Gastrocnemius medialis (tissue), 4 donors: ENCODE data around the gene CITED1. TPM values are rescaled to one million over a fixed set of nuclear protein-coding genes. Genes with fewer than 3 reads are reported as not detected.

ENCODE experiments used
- ATAC-seq, 2 donors: fragments of 150-250 bp; one replicate each; pipeline ENCODE4 v1.9.1; 2016
- DNase-seq, 2 donors: peaks; one replicate each; pipeline ENCODE4 v3.0.0-alpha.2; 2019
- H3K27ac ChIP-seq, 4 donors: fragments of 200-600 bp; sonication (generic); 1 replicate in 1 of 4; 2 replicates in 3 of 4; pipeline ENCODE4 v1.5.1; 2016 to 2018; ENCODE audit warnings: mild to moderate bottlenecking in 2 of 4, moderate library complexity in 1 of 4
- H3K27me3 ChIP-seq, 3 donors: fragments of 200-600 bp; sonication (generic) in 2 of 3; 1 replicate in 1 of 3; 2 replicates in 2 of 3; pipeline versions ENCODE4 v1.5.1 to v1.6.0; 2016 to 2019; ENCODE audit warnings: mild to moderate bottlenecking in 1 of 3, moderate library complexity in 1 of 3
- H3K36me3 ChIP-seq, 2 donors: fragments of 200-600 bp; sonication (generic) in 1 of 2; one replicate each; pipeline ENCODE4 v1.5.1; 2017 to 2018
- H3K4me1 ChIP-seq, 2 donors: fragments of 200-600 bp; sonication (generic) in 1 of 2; one replicate each; pipeline ENCODE4 v1.5.1; 2016 to 2017; ENCODE audit warnings: mild to moderate bottlenecking in 2 of 2
- H3K4me3 ChIP-seq, 4 donors: fragments of 200-600 bp; sonication (generic) in 3 of 4; 1 replicate in 1 of 4; 2 replicates in 3 of 4; pipeline ENCODE4 v1.5.1; 2016 to 2019; ENCODE audit warnings: mild to moderate bottlenecking in 2 of 4
- H3K9me3 ChIP-seq, 3 donors: fragments of 200-600 bp; sonication (generic) in 2 of 3; 1 replicate in 1 of 3; 2 replicates in 2 of 3; pipeline ENCODE4 v1.5.1; 2016 to 2019
- CTCF ChIP-seq, 5 experiments: fragments of 450-650 bp in 3 of 5; fragments of 200-600 bp in 2 of 5; sonication (generic) in 2 of 5; IDR thresholded peaks in 4 of 5; conservative IDR thresholded peaks in 1 of 5; 1 replicate in 4 of 5; 2 replicates in 1 of 5; pipeline ENCODE4 v1.5.1; 2016 to 2019; ENCODE audit warnings: antibody characterized with exemption in 5 of 5, mild to moderate bottlenecking in 3 of 5, moderate library complexity in 3 of 5
- POLR2A ChIP-seq, 2 donors: fragments of 450-650 bp; IDR thresholded peaks; one replicate each; pipeline ENCODE4 v1.6.1; 2017; ENCODE audit warnings: antibody characterized with exemption in 2 of 2, mild to moderate bottlenecking in 2 of 2, moderate library complexity in 2 of 2
- in situ Hi-C, 4 donors: fragments of 200-750 bp; cut with MboI; loops; one replicate each; pipeline versions ENCODE4 v1.15.0 to v1.8.0; 2017; ENCODE audit warnings: low sequenced_read_pairs in 4 of 4
- intact Hi-C: fragments of 100-400 bp; cut with DNase I; formaldehyde crosslinking; loops from one replicate; pipeline ENCODE4 v1.15.1; 2023; ENCODE audit warnings: low total_unique reads
- total RNA-seq, 4 donors: library from RNA; depleted of rRNA; stranded (reverse); fragments of >200 nt; gene quantifications; one replicate each; pipeline versions ENCODE4 v1.1.0 to v1.2.3, GENCODE V29; 2016

Gene CITED1
- total RNA-seq, 4 donors from 2014 or later = not detected

GRCh38 chrX:72262077-72262476 is 43.6 kb downstream of the CITED1 start:
- no peak for DNase-seq
- Histone ChIP-seq H3K4me1 (no peaks in the 10 kb centered on the region), H3K27me3 (no peaks in the 10 kb centered on the region), H3K4me3 (no peak overlapping the region), H3K27ac (no peak overlapping the region), H3K9me3 (no peaks in the 10 kb centered on the region), H3K36me3 (no peaks in the 10 kb centered on the region)
- TF ChIP-seq CTCF (IDR thresholded peaks at IDR 0.05 in 4 of 5, conservative IDR thresholded peaks at IDR 0.05 in 1 of 5) (no peak), POLR2A (IDR thresholded peaks at IDR 0.05) (no peak)
- in situ Hi-C loops (no loop called here), intact Hi-C loops (no loop called here)
- ATAC-seq = no peak

GRCh38 chrX:72260448-72260847 is 45.3 kb downstream of the CITED1 start:
- H3K9me3 ChIP-seq = no peaks in the 10 kb centered on the region
- ATAC-seq (no peak), DNase-seq (no peak)
- no peaks in the 10 kb centered on the region for H3K36me3 ChIP-seq
- H3K27ac ChIP-seq = no peak overlapping the region
- in situ Hi-C loops (no loop called here), intact Hi-C loops (no loop called here)
- H3K27me3 ChIP-seq = no peaks in the 10 kb centered on the region
- TF ChIP-seq CTCF (IDR thresholded peaks at IDR 0.05 in 4 of 5, conservative IDR thresholded peaks at IDR 0.05 in 1 of 5) (no peak), POLR2A (IDR thresholded peaks at IDR 0.05) (no peak)
- no peaks in the 10 kb centered on the region for H3K4me1 ChIP-seq
- no peak overlapping the region for H3K4me3 ChIP-seq

GRCh38 chrX:72258174-72258573 is 47.5 kb downstream of the CITED1 start:
- Histone ChIP-seq H3K27ac (no peak overlapping the region), H3K9me3 (no peaks in the 10 kb centered on the region), H3K36me3 (no peaks in the 10 kb centered on the region), H3K4me3 (no peak overlapping the region), H3K27me3 (peaks cover 0 to 3% (median 0%) of the 10 kb centered on the region in 3 donors), H3K4me1 (no peaks in the 10 kb centered on the region)
- in situ Hi-C loops (no loop called here), intact Hi-C loops (no loop called here)
- TF ChIP-seq CTCF (IDR thresholded peaks at IDR 0.05 in 4 of 5, conservative IDR thresholded peaks at IDR 0.05 in 1 of 5) (no peak), POLR2A (IDR thresholded peaks at IDR 0.05) (no peak)
- DNase-seq = no peak
- ATAC-seq = no peak

GRCh38 chrX:72255864-72256263 is 49.9 kb downstream of the CITED1 start:
- DNase-seq (no peak), ATAC-seq (no peak)
- H3K4me1 ChIP-seq = no peaks in the 10 kb centered on the region
- no peak overlapping the region for H3K27ac ChIP-seq
- in situ Hi-C loops = no loop called here
- H3K9me3 ChIP-seq = no peaks in the 10 kb centered on the region
- intact Hi-C loops = no loop called here
- H3K36me3 ChIP-seq = no peaks in the 10 kb centered on the region
- no peak for TF ChIP-seq POLR2A (IDR thresholded peaks at IDR 0.05)
- TF ChIP-seq CTCF (IDR thresholded peaks at IDR 0.05 in 4 of 5, conservative IDR thresholded peaks at IDR 0.05 in 1 of 5) = no peak
- H3K4me3 ChIP-seq = no peak overlapping the region
- peaks cover 0 to 3% (median 0%) of the 10 kb centered on the region in 3 donors for H3K27me3 ChIP-seq

GRCh38 chrX:72255445-72255844 is 50.3 kb downstream of the CITED1 start:
- H3K9me3 ChIP-seq = no peaks in the 10 kb centered on the region
- H3K4me3 ChIP-seq = no peak overlapping the region
- in situ Hi-C loops = no loop called here
- H3K36me3 ChIP-seq = no peaks in the 10 kb centered on the region
- ATAC-seq (no peak), DNase-seq (no peak)
- intact Hi-C loops = no loop called here
- no peak overlapping the region for H3K27ac ChIP-seq
- TF ChIP-seq CTCF (IDR thresholded peaks at IDR 0.05 in 4 of 5, conservative IDR thresholded peaks at IDR 0.05 in 1 of 5) = no peak
- TF ChIP-seq POLR2A (IDR thresholded peaks at IDR 0.05) = no peak
- no peaks in the 10 kb centered on the region for H3K4me1 ChIP-seq
- H3K27me3 ChIP-seq = peaks cover 0 to 3% (median 0%) of the 10 kb centered on the region in 3 donors
